Uterus (tissue), 4 donors: Measurements from ENCODE around the gene GTSE1. TPM values are rescaled to one million over a fixed set of nuclear protein-coding genes. Genes with fewer than 3 reads are reported as not detected.

Source experiments
- DNase-seq, 2 donors: peaks; one replicate each; pipeline ENCODE4 v3.0.0-alpha.2; 2019 to 2020
- H3K27ac ChIP-seq, 2 donors: fragments of 200-600 bp; sonication (generic); 1 replicate in 1 of 2; 2 replicates in 1 of 2; pipeline ENCODE4 v1.5.1; 2016 to 2018
- H3K27me3 ChIP-seq, 2 donors: fragments of 200-600 bp; sonication (generic); one replicate each; pipeline ENCODE4 v1.5.1; 2018 to 2019; ENCODE audit warnings: control low read depth in 1 of 2
- H3K36me3 ChIP-seq, 2 donors: fragments of 200-600 bp; sonication (generic); one replicate each; pipeline ENCODE4 v1.5.1; 2019; ENCODE audit warnings: control low read depth in 1 of 2
- H3K4me1 ChIP-seq, 2 donors: fragments of 200-600 bp; sonication (generic); one replicate each; pipeline ENCODE4 v1.5.1; 2018 to 2019; ENCODE audit warnings: control low read depth in 1 of 2
- H3K4me3 ChIP-seq, 2 donors: fragments of 200-600 bp; sonication (generic); 1 replicate in 1 of 2; 2 replicates in 1 of 2; pipeline ENCODE4 v1.5.1; 2018 to 2019; ENCODE audit warnings: mild to moderate bottlenecking in 1 of 2
- H3K9me3 ChIP-seq, 2 donors: fragments of 200-600 bp; sonication (generic); one replicate each; pipeline ENCODE4 v1.5.1; 2019; ENCODE audit warnings: control low read depth in 1 of 2
- CTCF ChIP-seq, 4 experiments: fragments of 200-600 bp in 2 of 4; fragments of 450-650 bp in 2 of 4; sonication (generic) in 2 of 4; IDR thresholded peaks; one replicate each; pipeline ENCODE4 v1.5.1; 2016 to 2019; ENCODE audit warnings: antibody characterized with exemption in 4 of 4, mild to moderate bottlenecking in 2 of 4, moderate library complexity in 1 of 4
- POLR2A ChIP-seq, 2 donors: fragments of 450-650 bp; IDR thresholded peaks; one replicate each; pipeline ENCODE4 v1.6.1; 2016; ENCODE audit warnings: antibody characterized with exemption in 2 of 2, mild to moderate bottlenecking in 1 of 2, moderate library complexity in 1 of 2
- intact Hi-C: fragments of 100-400 bp; cut with DNase I; formaldehyde crosslinking; loops from one replicate; pipeline ENCODE4 v1.15.1; 2023; ENCODE audit warnings: low total_unique reads
- total RNA-seq, 4 donors: library from RNA; depleted of rRNA in 3 of 4; stranded (reverse); fragments of >200 nt in 3 of 4; gene quantifications; one replicate each; pipeline versions ENCODE4 v1.1.0 to v1.2.4, GENCODE V29; 2014 to 2023
- donor health status: DM: yes; HTN: yes; CAD: no.

GTSE1 gene
- total RNA-seq, 4 donors from 2014 or later = 0.21 to 6.9 TPM; not detected in 2

- Histone ChIP-seq H3K4me3 (no peak overlapping the region), H3K9me3 (no peaks in the 10 kb centered on the region), H3K27me3 (no peaks in the 10 kb centered on the region), H3K36me3 (no peaks in the 10 kb centered on the region), H3K4me1 (no peaks in the 10 kb centered on the region), H3K27ac (no peak overlapping the region)
- no peak for TF ChIP-seq CTCF (IDR thresholded peaks at IDR 0.05)
- no peak for TF ChIP-seq POLR2A (IDR thresholded peaks at IDR 0.05)
- no peak for DNase-seq
- intact Hi-C loops = loop anchor here (10.0 kb wide), 1 partner anchor 328 kb away; no protein-coding TSS in a partner anchor
These were observed 26.5 kb downstream of the GTSE1 start for GRCh38 chr22:46323162-46323561.

- Histone ChIP-seq H3K27me3 (no peaks in the 10 kb centered on the region), H3K9me3 (no peaks in the 10 kb centered on the region), H3K4me1 (no peaks in the 10 kb centered on the region), H3K36me3 (no peaks in the 10 kb centered on the region), H3K4me3 (no peak overlapping the region), H3K27ac (no peak overlapping the region)
- no peak for DNase-seq
- intact Hi-C loops = loop anchor here (10.0 kb wide), 1 partner anchor 331 kb away; no protein-coding TSS in a partner anchor
- TF ChIP-seq CTCF (IDR thresholded peaks at IDR 0.05) (no peak), POLR2A (IDR thresholded peaks at IDR 0.05) (no peak)
These were observed 29.5 kb downstream of the GTSE1 start for GRCh38 chr22:46326066-46326680.

- TF ChIP-seq CTCF (IDR thresholded peaks at IDR 0.05) (no peak), POLR2A (IDR thresholded peaks at IDR 0.05) (no peak)
- DNase-seq = no peak
- no peaks in the 10 kb centered on the region for H3K9me3 ChIP-seq
These were observed 31.2 kb downstream of the GTSE1 start for GRCh38 chr22:46327691-46328465.

GRCh38 chr22:46328797-46329196 lies 32.1 kb downstream of the GTSE1 start:
- Histone ChIP-seq H3K9me3 (no peaks in the 10 kb centered on the region), H3K27me3 (no peaks in the 10 kb centered on the region), H3K4me1 (no peaks in the 10 kb centered on the region), H3K27ac (no peak overlapping the region), H3K4me3 (no peak overlapping the region), H3K36me3 (no peaks in the 10 kb centered on the region)
- DNase-seq = no peak
- intact Hi-C loops = loop anchor here (10.0 kb wide), 1 partner anchor 334 kb away; no protein-coding TSS in a partner anchor
- TF ChIP-seq POLR2A (IDR thresholded peaks at IDR 0.05) (no peak), CTCF (IDR thresholded peaks at IDR 0.05) (no peak)

More at GRCh38 chr22:46327691-46328465, 31.2 kb downstream of the GTSE1 start:
- H3K4me3 ChIP-seq = no peak overlapping the region
- H3K27ac ChIP-seq = no peak overlapping the region
- H3K36me3 ChIP-seq = no peaks in the 10 kb centered on the region
- no peaks in the 10 kb centered on the region for H3K27me3 ChIP-seq
- no peaks in the 10 kb centered on the region for H3K4me1 ChIP-seq
- intact Hi-C loops = loop anchor here (10.0 kb wide), 1 partner anchor 333 kb away; no protein-coding TSS in a partner anchor

- Histone ChIP-seq H3K4me3 (no peak overlapping the region), H3K9me3 (no peaks in the 10 kb centered on the region), H3K4me1 (no peaks in the 10 kb centered on the region), H3K27ac (no peak overlapping the region), H3K36me3 (no peaks in the 10 kb centered on the region), H3K27me3 (no peaks in the 10 kb centered on the region)
- TF ChIP-seq CTCF (IDR thresholded peaks at IDR 0.05) (no peak), POLR2A (IDR thresholded peaks at IDR 0.05) (no peak)
- no peak for DNase-seq
- intact Hi-C loops = loop anchor here (10.0 kb wide), 1 partner anchor 335 kb away; no protein-coding TSS in a partner anchor
These were observed 32.9 kb downstream of the GTSE1 start for GRCh38 chr22:46329616-46330015.
